ENCODE data around the gene PANK4.

DNA sequence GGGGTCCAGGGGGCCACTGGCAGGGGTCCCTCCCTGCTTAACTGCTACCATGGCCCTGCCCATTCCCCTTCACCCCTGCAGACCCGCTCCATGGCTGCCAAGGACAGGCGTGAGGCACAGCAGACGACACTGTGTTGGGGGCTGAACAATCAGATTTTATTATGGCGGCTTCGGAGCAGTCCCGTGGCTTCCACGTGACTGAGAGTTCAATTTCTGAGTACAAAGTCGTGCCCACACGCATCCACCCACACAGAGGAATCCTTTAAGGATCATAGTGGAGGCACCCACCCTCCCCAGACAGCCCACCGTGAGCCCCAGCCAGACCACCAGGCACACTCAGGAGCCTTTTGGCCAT is 2.2 kb upstream of the PANK4 start:
- TF ChIP-seq TAF1 (conservative IDR thresholded peaks at IDR 0.05) (no peak), HNF4A (conservative IDR thresholded peaks at IDR 0.05) (no peak), GABPA (IDR thresholded peaks at IDR 0.05 in 1 of 2, conservative IDR thresholded peaks at IDR 0.05 in 1 of 2) (no peak)
- TF ChIP-seq, protein P1, sequence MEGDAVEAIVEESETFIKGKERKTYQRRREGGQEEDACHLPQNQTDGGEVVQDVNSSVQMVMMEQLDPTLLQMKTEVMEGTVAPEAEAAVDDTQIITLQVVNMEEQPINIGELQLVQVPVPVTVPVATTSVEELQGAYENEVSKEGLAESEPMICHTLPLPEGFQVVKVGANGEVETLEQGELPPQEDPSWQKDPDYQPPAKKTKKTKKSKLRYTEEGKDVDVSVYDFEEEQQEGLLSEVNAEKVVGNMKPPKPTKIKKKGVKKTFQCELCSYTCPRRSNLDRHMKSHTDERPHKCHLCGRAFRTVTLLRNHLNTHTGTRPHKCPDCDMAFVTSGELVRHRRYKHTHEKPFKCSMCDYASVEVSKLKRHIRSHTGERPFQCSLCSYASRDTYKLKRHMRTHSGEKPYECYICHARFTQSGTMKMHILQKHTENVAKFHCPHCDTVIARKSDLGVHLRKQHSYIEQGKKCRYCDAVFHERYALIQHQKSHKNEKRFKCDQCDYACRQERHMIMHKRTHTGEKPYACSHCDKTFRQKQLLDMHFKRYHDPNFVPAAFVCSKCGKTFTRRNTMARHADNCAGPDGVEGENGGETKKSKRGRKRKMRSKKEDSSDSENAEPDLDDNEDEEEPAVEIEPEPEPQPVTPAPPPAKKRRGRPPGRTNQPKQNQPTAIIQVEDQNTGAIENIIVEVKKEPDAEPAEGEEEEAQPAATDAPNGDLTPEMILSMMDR (IDR thresholded peaks at IDR 0.05; ENCODE audit: low read depth, low read length, missing input control), result peak; percentile 2
- TF ChIP-seq, protein P2, sequence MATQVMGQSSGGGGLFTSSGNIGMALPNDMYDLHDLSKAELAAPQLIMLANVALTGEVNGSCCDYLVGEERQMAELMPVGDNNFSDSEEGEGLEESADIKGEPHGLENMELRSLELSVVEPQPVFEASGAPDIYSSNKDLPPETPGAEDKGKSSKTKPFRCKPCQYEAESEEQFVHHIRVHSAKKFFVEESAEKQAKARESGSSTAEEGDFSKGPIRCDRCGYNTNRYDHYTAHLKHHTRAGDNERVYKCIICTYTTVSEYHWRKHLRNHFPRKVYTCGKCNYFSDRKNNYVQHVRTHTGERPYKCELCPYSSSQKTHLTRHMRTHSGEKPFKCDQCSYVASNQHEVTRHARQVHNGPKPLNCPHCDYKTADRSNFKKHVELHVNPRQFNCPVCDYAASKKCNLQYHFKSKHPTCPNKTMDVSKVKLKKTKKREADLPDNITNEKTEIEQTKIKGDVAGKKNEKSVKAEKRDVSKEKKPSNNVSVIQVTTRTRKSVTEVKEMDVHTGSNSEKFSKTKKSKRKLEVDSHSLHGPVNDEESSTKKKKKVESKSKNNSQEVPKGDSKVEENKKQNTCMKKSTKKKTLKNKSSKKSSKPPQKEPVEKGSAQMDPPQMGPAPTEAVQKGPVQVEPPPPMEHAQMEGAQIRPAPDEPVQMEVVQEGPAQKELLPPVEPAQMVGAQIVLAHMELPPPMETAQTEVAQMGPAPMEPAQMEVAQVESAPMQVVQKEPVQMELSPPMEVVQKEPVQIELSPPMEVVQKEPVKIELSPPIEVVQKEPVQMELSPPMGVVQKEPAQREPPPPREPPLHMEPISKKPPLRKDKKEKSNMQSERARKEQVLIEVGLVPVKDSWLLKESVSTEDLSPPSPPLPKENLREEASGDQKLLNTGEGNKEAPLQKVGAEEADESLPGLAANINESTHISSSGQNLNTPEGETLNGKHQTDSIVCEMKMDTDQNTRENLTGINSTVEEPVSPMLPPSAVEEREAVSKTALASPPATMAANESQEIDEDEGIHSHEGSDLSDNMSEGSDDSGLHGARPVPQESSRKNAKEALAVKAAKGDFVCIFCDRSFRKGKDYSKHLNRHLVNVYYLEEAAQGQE (IDR thresholded peaks at IDR 0.05), result no peak

All from liver (tissue), 3 donors.